ENCODE data around the gene MBNL2.

Gene MBNL2

GRCh38 chr13:97366172-97366688 is 144.1 kb downstream of the MBNL2 start:
- H3K4me3 ChIP-seq (ENCODE audit: low read length): no peak overlapping the region
- DNase-seq (ENCODE audit: low read depth): no peak
- peak; percentile 13 for TF ChIP-seq CTCF (IDR thresholded peaks at IDR 0.05; ENCODE audit: insufficient read depth, low read depth, low read length, missing control alignments)

- H3K4me3 ChIP-seq (ENCODE audit: low read length): no peak overlapping the region
- TF ChIP-seq CTCF (IDR thresholded peaks at IDR 0.05; ENCODE audit: insufficient read depth, low read depth, low read length, missing control alignments): no peak
- peak; percentile 42 for DNase-seq (ENCODE audit: low read depth)
Observed at GRCh38 chr13:97367016-97367822, 145.1 kb downstream of the MBNL2 start.

- DNase-seq (ENCODE audit: low read depth): no peak
- no peak overlapping the region for H3K4me3 ChIP-seq (ENCODE audit: low read length)
- TF ChIP-seq CTCF (IDR thresholded peaks at IDR 0.05; ENCODE audit: insufficient read depth, low read depth, low read length, missing control alignments): no peak
Observed at GRCh38 chr13:97369261-97369893, 147.2 kb downstream of the MBNL2 start.

- DNase-seq (ENCODE audit: low read depth): no peak
- H3K4me3 ChIP-seq (ENCODE audit: low read length): no peak overlapping the region
- no peak for TF ChIP-seq CTCF (IDR thresholded peaks at IDR 0.05; ENCODE audit: insufficient read depth, low read depth, low read length, missing control alignments)
Observed at GRCh38 chr13:97371486-97372109, 149.5 kb downstream of the MBNL2 start.

- no peak for DNase-seq (ENCODE audit: low read depth)
- H3K4me3 ChIP-seq (ENCODE audit: low read length): no peak overlapping the region
- no peak for TF ChIP-seq CTCF (IDR thresholded peaks at IDR 0.05; ENCODE audit: insufficient read depth, low read depth, low read length, missing control alignments)
Observed at GRCh38 chr13:97372936-97373335, 150.8 kb downstream of the MBNL2 start.

- DNase-seq (ENCODE audit: low read depth): no peak
- TF ChIP-seq CTCF (IDR thresholded peaks at IDR 0.05; ENCODE audit: insufficient read depth, low read depth, low read length, missing control alignments): no peak
- H3K4me3 ChIP-seq (ENCODE audit: low read length): no peak overlapping the region
Observed at GRCh38 chr13:97373787-97374186, 151.7 kb downstream of the MBNL2 start.
